ENCODE data around the gene UBE2E1.

The UBE2E1 gene

DNA sequence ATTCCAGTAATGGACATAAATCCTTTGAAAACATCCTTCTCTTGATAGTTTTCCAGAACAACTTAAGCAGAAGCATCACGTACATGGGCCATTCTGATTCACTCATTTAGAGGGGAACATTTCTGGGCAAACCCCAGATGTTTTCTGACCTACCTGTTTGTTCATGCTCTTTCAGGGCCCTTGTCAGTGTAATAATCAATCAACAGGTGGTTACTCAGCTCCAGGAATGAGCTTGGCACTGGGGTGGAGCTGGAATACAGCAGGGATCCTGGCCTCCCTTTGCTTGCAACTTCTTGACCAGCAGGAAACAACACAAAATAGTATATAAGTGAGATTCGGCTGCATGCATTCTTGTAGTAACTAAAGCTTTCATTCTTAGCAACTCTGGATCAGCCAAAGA, 9.2 kb upstream of the UBE2E1 start:
- no peak for DNase-seq (ENCODE audit: low spot score)

- no peak for DNase-seq (ENCODE audit: low spot score)
Measured at GRCh38 chr3:23797491-23797890, 8.3 kb upstream of the UBE2E1 start.

- DNase-seq (ENCODE audit: low spot score): no peak
Measured at GRCh38 chr3:23798456-23798855, 7.3 kb upstream of the UBE2E1 start.

GRCh38 chr3:23798876-23799275, 6.9 kb upstream of the UBE2E1 start:
- no peak for DNase-seq (ENCODE audit: low spot score)

GRCh38 chr3:23800731-23801130, 5.0 kb upstream of the UBE2E1 start:
- DNase-seq (ENCODE audit: low spot score): peak; percentile 77

- no peak for DNase-seq (ENCODE audit: low spot score)
Measured at GRCh38 chr3:23804441-23805209, 1.1 kb upstream of the UBE2E1 start.

- DNase-seq (ENCODE audit: low spot score): no peak
Measured at GRCh38 chr3:23805210-23805632, 534 bp upstream of the UBE2E1 start.

DNA sequence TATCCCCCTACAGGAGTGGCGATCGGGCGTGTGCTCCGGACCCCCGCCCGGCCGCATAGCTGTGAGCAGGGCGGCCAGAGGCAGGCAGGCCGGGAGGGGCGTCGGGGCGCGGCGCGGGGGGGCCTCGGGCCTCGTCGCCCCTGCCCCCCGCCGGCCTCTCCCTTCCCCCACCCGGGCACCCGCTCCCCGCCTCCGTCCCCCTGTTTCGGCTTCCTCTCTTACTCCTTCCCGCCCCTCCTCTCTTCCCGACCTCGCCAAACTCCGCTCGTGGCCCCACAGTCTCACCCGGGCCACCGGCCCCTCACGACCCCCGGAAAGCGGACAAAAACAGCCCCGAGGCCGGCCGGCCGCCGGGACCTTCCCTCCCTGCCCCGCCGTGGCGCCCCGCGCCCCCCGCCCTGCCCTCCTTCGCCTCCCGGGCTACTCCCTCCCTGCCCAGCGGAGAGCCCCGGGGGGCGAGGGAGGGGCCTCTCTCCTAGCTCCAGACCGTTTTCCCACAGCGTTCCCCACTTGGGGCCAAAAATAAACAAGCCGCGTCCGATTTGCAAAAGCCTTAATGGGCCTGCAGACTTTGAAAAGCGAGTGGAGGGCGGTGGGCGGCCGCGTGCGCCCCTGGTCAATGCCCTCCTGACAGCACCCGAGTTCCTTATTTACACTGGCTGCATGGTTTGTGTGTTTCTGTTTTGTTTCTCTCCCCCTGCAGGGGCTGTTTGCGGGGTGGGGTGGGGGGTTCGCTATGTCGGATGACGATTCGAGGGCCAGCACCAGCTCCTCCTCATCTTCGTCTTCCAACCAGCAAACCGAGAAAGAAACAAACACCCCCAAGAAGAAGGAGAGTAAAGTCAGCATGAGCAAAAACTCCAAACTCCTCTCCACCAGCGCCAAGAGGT, 1.0 kb downstream of the UBE2E1 start:
- peak; percentile 55 for DNase-seq (ENCODE audit: low spot score)

DNA sequence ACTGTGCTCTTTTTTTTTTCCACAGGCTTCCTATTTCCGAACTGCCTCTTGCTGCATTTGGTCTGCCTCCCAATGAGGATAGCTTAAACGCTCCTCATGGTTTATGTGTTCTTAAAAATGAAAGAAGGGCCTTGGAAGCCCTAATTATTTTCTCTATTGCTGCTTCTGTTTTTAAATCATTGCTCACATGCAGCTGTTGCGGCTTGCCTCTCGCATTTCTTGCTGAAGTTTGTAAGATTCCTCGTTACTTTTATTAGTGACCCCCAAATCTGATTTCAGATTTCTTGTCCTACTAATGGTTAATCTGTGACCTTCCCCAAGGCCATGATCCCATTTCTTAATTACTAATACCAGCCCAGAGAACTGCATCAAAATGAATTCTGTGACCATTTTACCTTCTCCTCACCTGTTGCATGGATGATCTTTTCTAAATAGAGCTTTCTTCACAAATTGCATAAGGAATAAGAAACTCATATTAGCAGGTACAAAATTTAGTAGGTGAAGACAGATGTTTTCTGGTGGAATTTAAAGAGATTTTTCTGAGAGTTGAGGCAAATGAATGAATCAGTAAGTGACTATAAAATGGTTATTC, 1.8 kb downstream of the UBE2E1 start:
- no peak for DNase-seq (ENCODE audit: low spot score)

- no peak for DNase-seq (ENCODE audit: low spot score)
Measured at GRCh38 chr3:23808525-23808924, 2.8 kb downstream of the UBE2E1 start.

- DNase-seq (ENCODE audit: low spot score): no peak
Measured at GRCh38 chr3:23809294-23809693, 3.5 kb downstream of the UBE2E1 start.

GRCh38 chr3:23809840-23810342, 4.1 kb downstream of the UBE2E1 start:
- peak; percentile 33 for DNase-seq (ENCODE audit: low spot score)

- DNase-seq (ENCODE audit: low spot score): peak; percentile 41
Measured at GRCh38 chr3:23810343-23811184, 4.8 kb downstream of the UBE2E1 start.

GRCh38 chr3:23811185-23811527, 5.4 kb downstream of the UBE2E1 start:
- DNase-seq (ENCODE audit: low spot score): no peak

DNA sequence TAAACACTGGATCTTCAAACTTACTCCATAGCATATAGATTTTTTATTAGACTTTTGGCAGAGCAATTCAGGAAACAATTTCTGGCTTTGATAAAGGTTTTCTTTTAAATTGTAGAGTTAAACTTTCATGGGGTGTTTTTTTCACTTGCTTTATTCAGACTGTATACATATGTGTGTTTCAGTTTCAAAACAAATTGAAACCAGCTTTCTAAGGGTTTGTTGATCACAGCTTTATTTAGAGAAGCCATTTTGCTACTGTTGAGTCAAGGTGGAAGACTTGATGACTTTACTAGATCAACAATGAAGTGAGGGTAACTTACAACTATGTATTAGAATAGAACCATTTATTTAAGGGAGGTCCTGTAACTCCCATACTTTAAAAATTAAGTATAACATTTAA, 6.2 kb downstream of the UBE2E1 start:
- DNase-seq (ENCODE audit: low spot score): no peak

GRCh38 chr3:23815879-23816278, 10.1 kb downstream of the UBE2E1 start:
- DNase-seq (ENCODE audit: low spot score): no peak

GRCh38 chr3:23816721-23817120, 11.0 kb downstream of the UBE2E1 start:
- no peak for DNase-seq (ENCODE audit: low spot score)

DNA sequence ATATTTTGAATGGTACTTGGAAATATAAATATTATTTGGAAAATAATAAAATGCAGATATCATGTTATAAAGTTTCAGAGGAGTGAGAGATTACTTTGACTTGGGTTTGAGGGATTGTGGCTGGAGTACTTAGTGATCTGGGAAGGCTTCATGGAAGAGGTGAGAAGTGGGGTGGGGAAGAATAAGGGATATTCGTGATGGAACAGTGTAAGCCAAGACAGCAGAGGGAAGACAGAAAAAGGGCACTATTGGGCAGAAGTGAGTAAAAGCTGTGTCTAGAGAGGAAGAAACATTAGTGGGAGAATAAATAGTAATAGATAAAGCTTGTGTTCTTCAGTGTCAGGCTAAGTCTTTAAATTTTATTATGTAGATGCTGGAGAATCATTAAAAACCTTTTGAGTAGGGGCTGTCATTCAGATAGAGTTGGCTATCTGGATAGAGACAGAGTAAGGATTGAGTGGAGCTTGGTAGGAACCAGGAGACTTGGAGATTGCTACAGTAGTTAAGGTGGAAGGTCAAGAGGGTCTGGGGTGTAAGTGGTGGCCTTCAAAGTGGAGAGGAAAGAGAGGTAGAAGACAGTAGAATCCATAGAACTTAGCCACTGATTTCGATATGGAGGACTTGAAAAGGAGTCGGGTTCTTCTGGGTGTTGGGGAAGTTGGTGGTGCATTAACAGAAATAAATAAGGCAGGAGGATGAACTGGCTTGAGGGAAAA, 11.9 kb downstream of the UBE2E1 start:
- DNase-seq (ENCODE audit: low spot score): no peak

DNA sequence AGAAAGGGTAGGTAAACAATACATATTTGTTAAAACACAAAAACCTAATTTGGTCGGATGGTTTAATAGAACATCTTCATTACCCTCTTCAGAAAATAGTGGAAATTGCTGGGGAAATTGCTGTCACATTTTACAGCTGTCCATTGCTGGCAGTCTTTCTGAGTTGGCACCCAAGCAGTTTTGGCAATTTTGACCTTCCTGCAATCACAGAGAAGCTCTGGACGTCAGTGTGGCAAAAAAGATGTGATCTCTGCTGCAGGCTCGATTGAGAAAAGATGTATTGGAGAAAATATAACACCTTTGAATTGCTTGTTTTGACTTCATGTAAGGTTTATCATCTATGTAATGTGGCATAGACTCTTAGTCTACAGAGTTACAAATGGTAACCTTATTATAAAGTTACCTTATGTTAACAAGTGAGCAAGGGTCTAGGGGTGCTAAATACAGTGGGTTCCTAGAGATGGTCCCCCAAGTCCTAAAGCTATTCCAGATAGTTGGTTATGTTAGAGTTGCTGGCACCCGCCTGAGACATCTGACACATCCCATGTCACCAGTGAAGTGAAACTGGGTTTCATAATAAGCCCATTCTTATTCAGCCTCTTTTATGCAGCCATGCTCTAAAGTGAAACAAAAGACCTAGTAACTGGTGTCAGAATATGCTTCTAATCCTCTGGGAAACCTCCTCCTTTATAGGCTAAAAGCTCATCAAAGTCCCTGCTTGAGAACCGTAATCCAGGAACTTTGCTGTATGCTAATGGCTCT, 14.0 kb downstream of the UBE2E1 start:
- peak; percentile 96 for DNase-seq (ENCODE audit: low spot score)

DNA sequence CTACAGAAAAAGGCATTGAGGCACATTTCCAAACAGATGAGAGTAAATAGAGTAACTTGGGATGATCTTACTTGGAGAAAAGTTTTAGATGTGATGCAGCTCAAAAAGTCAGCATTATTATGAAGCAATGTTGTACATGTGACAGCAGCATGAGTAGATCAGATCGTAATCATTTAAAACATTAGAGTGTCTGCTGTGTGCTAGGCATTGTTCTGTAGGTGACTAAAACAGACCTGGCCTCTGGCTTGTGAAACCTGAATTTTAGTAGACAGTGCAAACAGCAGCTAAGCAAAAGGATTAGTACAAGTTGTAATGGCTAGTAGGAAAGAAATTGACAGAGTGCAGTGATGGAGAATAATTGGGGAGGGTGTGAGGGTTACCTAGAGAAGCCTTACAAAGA, 15.1 kb downstream of the UBE2E1 start:
- DNase-seq (ENCODE audit: low spot score): no peak
